Measurements from ENCODE around the gene ARHGAP15.

ARHGAP15 gene

GRCh38 chr2:143793381-143793780, 664.2 kb downstream of the ARHGAP15 start:
- no peak overlapping the region for H3K4me3 ChIP-seq (ENCODE audit: low read depth, low read length)
- no peaks in the 10 kb centered on the region for H3K27me3 ChIP-seq
- TF ChIP-seq CTCF (IDR thresholded peaks at IDR 0.05; ENCODE audit: low read depth, low read length): no peak
- no peak for DNase-seq
- H3K9me3 ChIP-seq: no peaks in the 10 kb centered on the region
- H3K36me3 ChIP-seq: no peaks in the 10 kb centered on the region
- H3K4me1 ChIP-seq: no peaks in the 10 kb centered on the region

GRCh38 chr2:143796051-143796450, 666.8 kb downstream of the ARHGAP15 start:
- Histone ChIP-seq H3K36me3 (no peaks in the 10 kb centered on the region), H3K27me3 (no peaks in the 10 kb centered on the region), H3K4me3 (ENCODE audit: low read depth, low read length) (no peak overlapping the region), H3K4me1 (no peaks in the 10 kb centered on the region), H3K9me3 (no peaks in the 10 kb centered on the region)
- no peak for TF ChIP-seq CTCF (IDR thresholded peaks at IDR 0.05; ENCODE audit: low read depth, low read length)
- DNase-seq: no peak

GRCh38 chr2:143801561-143801960, 672.3 kb downstream of the ARHGAP15 start:
- Histone ChIP-seq H3K4me1 (no peaks in the 10 kb centered on the region), H3K36me3 (no peaks in the 10 kb centered on the region), H3K9me3 (no peaks in the 10 kb centered on the region), H3K27me3 (no peaks in the 10 kb centered on the region), H3K4me3 (ENCODE audit: low read depth, low read length) (no peak overlapping the region)
- no peak for TF ChIP-seq CTCF (IDR thresholded peaks at IDR 0.05; ENCODE audit: low read depth, low read length)
- DNase-seq: no peak

GRCh38 chr2:143802242-143802641, 673.0 kb downstream of the ARHGAP15 start:
- no peaks in the 10 kb centered on the region for H3K27me3 ChIP-seq
- TF ChIP-seq CTCF (IDR thresholded peaks at IDR 0.05; ENCODE audit: low read depth, low read length): no peak
- H3K9me3 ChIP-seq: no peaks in the 10 kb centered on the region
- H3K4me3 ChIP-seq (ENCODE audit: low read depth, low read length): no peak overlapping the region
- DNase-seq: no peak
- no peaks in the 10 kb centered on the region for H3K4me1 ChIP-seq
- H3K36me3 ChIP-seq: no peaks in the 10 kb centered on the region

GRCh38 chr2:143802871-143803650, 673.8 kb downstream of the ARHGAP15 start:
- no peaks in the 10 kb centered on the region for H3K9me3 ChIP-seq
- DNase-seq: no peak
- no peaks in the 10 kb centered on the region for H3K4me1 ChIP-seq
- H3K36me3 ChIP-seq: no peaks in the 10 kb centered on the region
- H3K4me3 ChIP-seq (ENCODE audit: low read depth, low read length): no peak overlapping the region
- no peaks in the 10 kb centered on the region for H3K27me3 ChIP-seq
- no peak for TF ChIP-seq CTCF (IDR thresholded peaks at IDR 0.05; ENCODE audit: low read depth, low read length)

- no peaks in the 10 kb centered on the region for H3K27me3 ChIP-seq
- H3K4me1 ChIP-seq: no peaks in the 10 kb centered on the region
- no peak for TF ChIP-seq CTCF (IDR thresholded peaks at IDR 0.05; ENCODE audit: low read depth, low read length)
- no peaks in the 10 kb centered on the region for H3K9me3 ChIP-seq
- H3K4me3 ChIP-seq (ENCODE audit: low read depth, low read length): no peak overlapping the region
- no peak for DNase-seq
- no peaks in the 10 kb centered on the region for H3K36me3 ChIP-seq
Observed at GRCh38 chr2:143803936-143804335, 674.7 kb downstream of the ARHGAP15 start.
